Prostate gland (tissue), 2 donors: ENCODE data around the gene CPLX3.

Source experiments
- CTCF ChIP-seq, 4 experiments: fragments of 200-600 bp in 2 of 4; fragments of 450-650 bp in 2 of 4; sonication (generic) in 2 of 4; IDR thresholded peaks; 1 replicate in 3 of 4; 2 replicates in 1 of 4; pipeline ENCODE4 v1.5.1; 2016 to 2019; ENCODE audit warnings: antibody characterized with exemption in 4 of 4, mild to moderate bottlenecking in 2 of 4, moderate library complexity in 2 of 4
- POLR2A ChIP-seq: fragments of 450-650 bp; IDR thresholded peaks from one replicate; pipeline ENCODE4 v1.6.1; 2016; ENCODE audit warnings: antibody characterized with exemption, mild to moderate bottlenecking
- POLR2AphosphoS5 ChIP-seq: sonication (generic); formaldehyde crosslinking; IDR thresholded peaks from one replicate; pipeline ENCODE4 v1.6.1; 2017; ENCODE audit warnings: antibody characterized with exemption

- no peak for TF ChIP-seq CTCF (IDR thresholded peaks at IDR 0.05)
- TF ChIP-seq POLR2A, result no peak
- no peak for TF ChIP-seq POLR2AphosphoS5
These were observed at the start of gene CPLX3 for GRCh38 chr15:74826364-74826819.
